CD4-positive, alpha-beta T cell treated with Interleukin-6 for 4 hours (primary cell): ENCODE data around the gene EPG5.

Source experiments
- DNase-seq: peaks from one replicate; pipeline ENCODE4 v3.0.0-alpha.2; 2020; ENCODE audit warnings: mixed read lengths

Gene EPG5

DNA sequence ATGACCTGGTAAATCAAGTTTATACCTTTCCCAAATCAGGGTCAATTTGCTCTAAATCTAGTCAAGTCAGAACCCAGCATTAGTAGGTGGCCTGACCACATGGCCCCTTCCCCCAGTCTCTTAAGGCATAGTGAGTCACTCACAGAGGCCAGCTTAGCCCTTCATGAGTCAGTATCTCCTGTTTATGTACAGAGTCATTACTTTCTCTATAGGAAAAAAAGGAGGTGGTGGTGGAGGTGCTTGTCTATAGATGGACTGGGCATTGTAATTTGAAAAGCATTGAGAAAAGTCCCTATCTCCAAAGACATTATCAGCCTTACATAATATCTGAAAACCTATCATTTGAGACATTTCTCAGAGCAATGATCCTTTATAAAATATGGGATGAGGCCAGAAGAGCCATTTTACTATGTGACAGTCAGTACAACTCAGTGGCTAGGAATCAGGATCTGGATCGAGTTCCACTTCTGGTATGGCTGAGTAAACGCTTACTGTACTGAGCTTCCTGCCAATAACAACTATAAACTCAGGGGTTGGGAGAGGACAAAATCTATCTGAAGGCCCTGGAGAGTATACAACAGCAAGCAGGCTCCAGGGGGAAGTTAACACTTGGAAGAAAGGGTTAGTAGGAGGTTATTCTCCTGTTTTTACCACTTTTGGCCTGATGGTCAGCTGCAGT lies 164.2 kb downstream of the EPG5 start:
- DNase-seq, result no peak

DNA sequence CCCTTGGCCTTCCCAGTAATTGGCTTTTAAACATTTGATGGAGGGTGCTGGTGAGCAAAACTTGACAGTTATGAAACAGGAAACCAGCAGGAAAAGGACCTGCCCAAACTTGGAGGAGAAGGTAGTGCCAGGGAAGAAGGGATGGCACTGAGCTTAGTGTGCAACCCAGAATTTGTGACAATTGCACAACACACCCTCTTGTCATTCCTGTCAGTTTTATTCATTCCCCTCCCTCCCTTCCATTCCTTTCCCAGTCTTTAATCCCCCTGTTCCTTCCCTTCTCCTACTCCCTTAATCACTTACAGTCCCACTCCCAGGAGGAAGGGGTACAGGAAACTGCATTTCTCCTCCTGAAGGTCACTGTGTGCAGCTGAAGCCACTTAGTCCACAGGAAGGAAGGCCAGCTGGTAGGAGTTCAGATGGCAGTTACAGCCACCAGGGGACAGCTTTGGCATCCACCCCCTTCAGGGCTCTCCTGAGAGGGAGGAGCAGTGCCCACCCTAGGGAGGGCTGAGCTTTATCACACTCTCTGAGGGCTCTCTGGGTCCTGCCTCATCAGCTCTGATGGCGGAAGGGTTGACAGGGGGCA lies 165.6 kb downstream of the EPG5 start:
- DNase-seq, result no peak
